K562 (cell line): ENCODE measurements around the gene USP38. TPM values are rescaled to one million over a fixed set of nuclear protein-coding genes. Genes with fewer than 3 reads are reported as not detected.

Experiments used
- ATAC-seq: fragments of 200-7000 bp; cut with Tn5 transposase; 3 replicates; pipeline ENCODE4 v1.9.1; 2020; ENCODE audit warnings: moderate library complexity
- BruUV-seq: library from RNA; stranded (reverse); fragments of 400-500 nt; replicated peaks from 2 replicates; lab custom pipeline; 2021; lab: Mats Ljungman, UMichigan
- CTCF ChIA-PET: fragments of 300-600 bp; formaldehyde crosslinking; extraction: SDS; loops from one replicate; lab custom pipeline; 2021; ENCODE audit warnings: low intra/inter-chr PET ratio; lab: Yijun Ruan, JAX
- POLR2A ChIA-PET: fragments of 300-600, 350-650 bp; sonication (Branson Sonifier 250); formaldehyde crosslinking; extraction: SDS; loops from one replicate; lab custom pipeline; 2021; ENCODE audit warnings: antibody characterized with exemption, inconsistent platforms; lab: Yijun Ruan, JAX
- DNase-seq, 4 experiments: peaks; one replicate each; pipeline versions ENCODE4 v3.0.0 to v3.0.0-alpha.2; 2011 to 2018; ENCODE audit warnings: low spot score in 3 of 4, mixed read lengths in 3 of 4; ENCODE audit errors: extremely low read depth in 1 of 4
- FAIRE-seq: peaks from 2 replicates; lab custom pipeline; 2011; peaks lifted over from hg19 to GRCh38; lab: Jason Lieb, UNC
- H2AFZ ChIP-seq: 2 replicates; pipeline ENCODE4 v1.6.0; 2011; ENCODE audit warnings: low read depth, low read length, control low read depth, inconsistent platforms
- H3K27ac ChIP-seq: fragments of 200-600 bp; 3 replicates; pipeline ENCODE4 v1.8.0; 2011; ENCODE audit warnings: low read depth, mild to moderate bottlenecking, control low read depth, inconsistent platforms, low read length, moderate library complexity, mixed read lengths; ENCODE audit errors: extremely low read depth
- H3K27me3 ChIP-seq, 2 experiments: fragments of 300-600 bp in 1 of 2; 2 replicates in 1 of 2; 3 replicates in 1 of 2; pipeline versions ENCODE4 v1.6.0 to v1.8.0; 2011; ENCODE audit warnings: inconsistent platforms in 2 of 2, low read length in 2 of 2, mild to moderate bottlenecking in 1 of 2, mixed read lengths in 1 of 2, moderate library complexity in 1 of 2; ENCODE audit not compliant: control insufficient read depth in 2 of 2, insufficient read depth in 2 of 2
- H3K36me3 ChIP-seq: fragments of 300-600 bp; 3 replicates; pipeline ENCODE4 v1.8.0; 2011; ENCODE audit warnings: mild to moderate bottlenecking, low read length, inconsistent platforms; ENCODE audit not compliant: control insufficient read depth, insufficient read depth
- H3K4me1 ChIP-seq, 2 experiments: fragments of 200-600 bp in 1 of 2; replicated peaks in 1 of 2; 2 replicates in 1 of 2; 3 replicates in 1 of 2; pipeline versions ENCODE4 v1.5.1 to v1.8.0; 2011; ENCODE audit warnings: inconsistent platforms in 2 of 2, low read length in 2 of 2, mild to moderate bottlenecking in 1 of 2, mixed read lengths in 1 of 2, moderate library complexity in 1 of 2; ENCODE audit not compliant: control insufficient read depth in 2 of 2, insufficient read depth in 2 of 2
- H3K4me2 ChIP-seq: 2 replicates; pipeline ENCODE4 v1.6.1; 2011; ENCODE audit warnings: low read length, control low read depth, inconsistent platforms, mixed read lengths; ENCODE audit not compliant: insufficient read depth
- H3K4me3 ChIP-seq: fragments of 200-600 bp; sonication (generic), shearing (Covaris generic); 2 replicates; pipeline ENCODE4 v1.5.1; 2016; ENCODE audit warnings: control low read depth, inconsistent platforms
- H3K79me2 ChIP-seq: fragments of 200-600 bp; 3 replicates; pipeline ENCODE4 v1.8.0; 2011; ENCODE audit warnings: low read length, inconsistent platforms; ENCODE audit not compliant: control insufficient read depth, insufficient read depth
- H3K9ac ChIP-seq, 2 experiments: 2 replicates each; pipeline versions ENCODE4 v1.6.0 to v1.6.1; 2011; ENCODE audit warnings: low read depth in 2 of 2, low read length in 2 of 2, control low read depth in 1 of 2, inconsistent platforms in 1 of 2, mild to moderate bottlenecking in 1 of 2, mixed read lengths in 1 of 2; ENCODE audit not compliant: insufficient read depth in 1 of 2
- H3K9me1 ChIP-seq: one replicate; pipeline ENCODE4 v1.6.0; 2011; ENCODE audit warnings: inconsistent platforms, mild to moderate bottlenecking, low read length, moderate library complexity; ENCODE audit not compliant: control insufficient read depth, insufficient read depth
- H3K9me3 ChIP-seq: replicated peaks from 2 replicates; pipeline ENCODE4 v1.5.1; 2011; ENCODE audit warnings: low read depth, low read length, inconsistent platforms; ENCODE audit not compliant: control insufficient read depth, insufficient read depth
- H4K20me1 ChIP-seq: replicated peaks from 2 replicates; pipeline ENCODE4 v1.6.1; 2011; ENCODE audit warnings: low read length, inconsistent platforms, mixed read lengths; ENCODE audit not compliant: control insufficient read depth, insufficient read depth
- LCOR ChIP-seq: sonication (generic); formaldehyde crosslinking; IDR thresholded peaks from 2 replicates; pipeline ENCODE4 v1.8.0; 2022; ENCODE audit warnings: mild to moderate bottlenecking, missing genetic modification reagents
- PCBP2 ChIP-seq: fragments of 200-400 bp; formaldehyde crosslinking; IDR thresholded peaks from 2 replicates; pipeline ENCODE4 v1.6.1; 2018; ENCODE audit warnings: low read length, low read depth, mild to moderate bottlenecking, moderate library complexity; ENCODE audit not compliant: poor library complexity, severe bottlenecking
- RFX7 ChIP-seq: fragments of 250-450 bp; sonication (Bioruptor Pico); IDR thresholded peaks from 2 replicates; pipeline ENCODE4 v1.5.1; 2021; ENCODE audit warnings: mild to moderate bottlenecking
- ZNF133 ChIP-seq: fragments of 250-450 bp; sonication (Bioruptor Pico); IDR thresholded peaks from 2 replicates; pipeline ENCODE4 v1.4.0; 2020; ENCODE audit warnings: mild to moderate bottlenecking
- ZNF143 ChIP-seq: sonication (generic); formaldehyde crosslinking; IDR thresholded peaks from 2 replicates; pipeline ENCODE4 v1.9.0; 2022; ENCODE audit warnings: mild to moderate bottlenecking, missing genetic modification reagents
- ZNF253 ChIP-seq: fragments of 250-450 bp; sonication (Bioruptor Pico); conservative IDR thresholded peaks from 2 replicates; pipeline ENCODE4 v1.6.1; 2021; ENCODE audit warnings: mild to moderate bottlenecking
- WGBS: fragments of 100-300 bp; shearing (Covaris generic); methylation state at CpG from one replicate; pipeline ENCODE4 v1.1.6; 2016; ENCODE audit warnings: low coverage, mixed read lengths; ENCODE audit not compliant: insufficient coverage; ENCODE audit errors: missing lambda C conversion rate; 5-methylcytosine and 5-hydroxymethylcytosine counted together
- in situ Hi-C: fragments of 300-500 bp; cut with MboI; formaldehyde crosslinking; loops from 4 replicates; pipeline ENCODE4 v1.15.0; 2018; ENCODE audit warnings: inconsistent platforms, mixed read lengths
- intact Hi-C: fragments of 100-400 bp; cut with micrococcal nuclease; formaldehyde crosslinking; loops from 2 replicates; pipeline ENCODE4 v1.14.2; 2022
- polyA plus RNA-seq, 8 experiments: library from polyadenylated mRNA; depleted of rRNA in 4 of 8; stranded (reverse) in 5 of 8; unstranded in 3 of 8; fragments of >200 nt; fragmentation: Nextera tagmentation in 2 of 8; fragmentation: Illumina TruSeq in 1 of 8; extraction: Ambion mirVana in 2 of 8; extraction: Trizol in 1 of 8; gene quantifications; 2 replicates each; pipeline versions ENCODE4 v1.2.1 to v1.2.3, GENCODE V29; 2011 to 2014; ENCODE audit warnings: inconsistent platforms in 1 of 8, missing spikeins in 1 of 8
- total RNA-seq, 7 experiments: library from RNA; depleted of rRNA in 6 of 7; stranded (reverse); fragments of >200 nt in 6 of 7; fragmentation: Illumina TruSeq in 2 of 7; extraction: Trizol in 2 of 7; gene quantifications; 2 replicates each; pipeline versions ENCODE4 v1.2.1 to v1.2.3, GENCODE V29; 2011 to 2021; ENCODE audit warnings: low replicate concordance in 1 of 7
- TF ChIP-seq, protein P1 (sequence below): fragments of 250-450 bp; sonication (Bioruptor Pico); IDR thresholded peaks from 2 replicates; pipeline ENCODE4 v1.5.0; 2021
- TF ChIP-seq, protein P2 (sequence below): fragments of 150-350 bp; IDR thresholded peaks from 2 replicates; pipeline ENCODE4 v1.6.1; 2014; ENCODE audit warnings: low read depth, mild to moderate bottlenecking, low read length, borderline replicate concordance
- TF ChIP-seq, protein P3 (sequence below): sonication (generic); formaldehyde crosslinking; IDR thresholded peaks from 2 replicates; pipeline ENCODE4 v1.8.1; 2023; ENCODE audit warnings: mild to moderate bottlenecking, missing genetic modification reagents, moderate library complexity

The USP38 gene
- total and polyA plus RNA-seq, 9 of the 15 experiments (the other 6 are each of a cell fraction or from before 2014, with no cell fraction given): 4.2 to 20.6 (median 11.2) TPM

DNA sequence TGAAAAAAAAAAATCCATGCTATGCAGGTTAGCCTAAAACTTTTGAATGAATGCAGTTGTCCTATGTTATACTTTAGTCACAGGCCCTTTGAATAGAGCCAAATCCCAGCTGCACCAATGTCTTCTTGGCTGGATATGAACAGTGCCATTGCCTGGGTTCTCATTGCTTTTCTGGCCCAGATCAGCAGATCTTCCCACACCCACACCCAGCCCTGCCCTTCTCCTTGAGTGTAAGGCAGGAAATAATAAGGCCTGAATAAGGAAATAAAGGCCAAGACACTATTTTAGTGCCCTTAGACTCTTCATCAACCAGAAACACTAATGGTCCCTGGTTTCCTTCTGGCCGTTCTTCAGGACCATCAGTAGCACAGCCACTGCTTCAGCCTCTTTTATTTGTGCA, 66.6 kb downstream of the USP38 start:
- in situ Hi-C loops (no loop called here), intact Hi-C loops (no loop called here)
- Histone ChIP-seq H3K4me1 (peaks cover 0 to 4% of the 10 kb centered on the region in 2 experiments; a peak in 2 of 5 replicates), H3K9ac (no peak overlapping the region), H4K20me1 (no peaks in the 10 kb centered on the region), H2AFZ (no peak overlapping the region), H3K4me2 (no peak overlapping the region), H3K27me3 (peaks cover 0 to 4% of the 10 kb centered on the region in 2 experiments; a peak in 1 of 5 replicates), H3K4me3 (no peak overlapping the region), H3K79me2 (no peaks in the 10 kb centered on the region), H3K9me3 (no peaks in the 10 kb centered on the region), H3K9me1 (no peaks in the 10 kb centered on the region), H3K27ac (no peak overlapping the region), H3K36me3 (no peaks in the 10 kb centered on the region)
- TF ChIP-seq ZNF253 (no peak), RFX7 (CRISPR knock-in tag) (no peak), ZNF143 (CRISPR knock-in tag) (no peak), PCBP2 (no peak), ZNF133 (CRISPR knock-in tag) (no peak), LCOR (CRISPR knock-in tag) (no peak)
- TF ChIP-seq, protein P1, sequence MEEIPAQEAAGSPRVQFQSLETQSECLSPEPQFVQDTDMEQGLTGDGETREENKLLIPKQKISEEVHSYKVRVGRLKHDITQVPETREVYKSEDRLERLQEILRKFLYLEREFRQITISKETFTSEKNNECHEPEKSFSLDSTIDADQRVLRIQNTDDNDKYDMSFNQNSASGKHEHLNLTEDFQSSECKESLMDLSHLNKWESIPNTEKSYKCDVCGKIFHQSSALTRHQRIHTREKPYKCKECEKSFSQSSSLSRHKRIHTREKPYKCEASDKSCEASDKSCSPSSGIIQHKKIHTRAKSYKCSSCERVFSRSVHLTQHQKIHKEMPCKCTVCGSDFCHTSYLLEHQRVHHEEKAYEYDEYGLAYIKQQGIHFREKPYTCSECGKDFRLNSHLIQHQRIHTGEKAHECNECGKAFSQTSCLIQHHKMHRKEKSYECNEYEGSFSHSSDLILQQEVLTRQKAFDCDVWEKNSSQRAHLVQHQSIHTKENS (CRISPR knock-in tag): no peak
- TF ChIP-seq, protein P2, sequence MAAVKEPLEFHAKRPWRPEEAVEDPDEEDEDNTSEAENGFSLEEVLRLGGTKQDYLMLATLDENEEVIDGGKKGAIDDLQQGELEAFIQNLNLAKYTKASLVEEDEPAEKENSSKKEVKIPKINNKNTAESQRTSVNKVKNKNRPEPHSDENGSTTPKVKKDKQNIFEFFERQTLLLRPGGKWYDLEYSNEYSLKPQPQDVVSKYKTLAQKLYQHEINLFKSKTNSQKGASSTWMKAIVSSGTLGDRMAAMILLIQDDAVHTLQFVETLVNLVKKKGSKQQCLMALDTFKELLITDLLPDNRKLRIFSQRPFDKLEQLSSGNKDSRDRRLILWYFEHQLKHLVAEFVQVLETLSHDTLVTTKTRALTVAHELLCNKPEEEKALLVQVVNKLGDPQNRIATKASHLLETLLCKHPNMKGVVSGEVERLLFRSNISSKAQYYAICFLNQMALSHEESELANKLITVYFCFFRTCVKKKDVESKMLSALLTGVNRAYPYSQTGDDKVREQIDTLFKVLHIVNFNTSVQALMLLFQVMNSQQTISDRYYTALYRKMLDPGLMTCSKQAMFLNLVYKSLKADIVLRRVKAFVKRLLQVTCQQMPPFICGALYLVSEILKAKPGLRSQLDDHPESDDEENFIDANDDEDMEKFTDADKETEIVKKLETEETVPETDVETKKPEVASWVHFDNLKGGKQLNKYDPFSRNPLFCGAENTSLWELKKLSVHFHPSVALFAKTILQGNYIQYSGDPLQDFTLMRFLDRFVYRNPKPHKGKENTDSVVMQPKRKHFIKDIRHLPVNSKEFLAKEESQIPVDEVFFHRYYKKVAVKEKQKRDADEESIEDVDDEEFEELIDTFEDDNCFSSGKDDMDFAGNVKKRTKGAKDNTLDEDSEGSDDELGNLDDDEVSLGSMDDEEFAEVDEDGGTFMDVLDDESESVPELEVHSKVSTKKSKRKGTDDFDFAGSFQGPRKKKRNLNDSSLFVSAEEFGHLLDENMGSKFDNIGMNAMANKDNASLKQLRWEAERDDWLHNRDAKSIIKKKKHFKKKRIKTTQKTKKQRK: no peak
- TF ChIP-seq, protein P3, sequence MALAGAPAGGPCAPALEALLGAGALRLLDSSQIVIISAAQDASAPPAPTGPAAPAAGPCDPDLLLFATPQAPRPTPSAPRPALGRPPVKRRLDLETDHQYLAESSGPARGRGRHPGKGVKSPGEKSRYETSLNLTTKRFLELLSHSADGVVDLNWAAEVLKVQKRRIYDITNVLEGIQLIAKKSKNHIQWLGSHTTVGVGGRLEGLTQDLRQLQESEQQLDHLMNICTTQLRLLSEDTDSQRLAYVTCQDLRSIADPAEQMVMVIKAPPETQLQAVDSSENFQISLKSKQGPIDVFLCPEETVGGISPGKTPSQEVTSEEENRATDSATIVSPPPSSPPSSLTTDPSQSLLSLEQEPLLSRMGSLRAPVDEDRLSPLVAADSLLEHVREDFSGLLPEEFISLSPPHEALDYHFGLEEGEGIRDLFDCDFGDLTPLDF (CRISPR knock-in tag): no peak
- no peak for FAIRE-seq
- POLR2A ChIA-PET: no interaction called here
- WGBS: 0% methylated on average over 1 of the region's 1 CpG
- no peak for DNase-seq
- BruUV-seq: no TSS peak
- CTCF ChIA-PET: no interaction called here
- no peak for ATAC-seq
